Measurements from ENCODE around the gene QRSL1.
"Not testable (repeated sequence)": the region's sequence is repeated elsewhere in the genome, so short reads cannot be mapped to it uniquely, and the experiment has no call there.

QRSL1 gene

GRCh38 chr6:106674541-106675229 is 45.3 kb downstream of the QRSL1 start:
- DNase-seq (ENCODE audit: low read depth in 2 of 2) = no peak

DNA sequence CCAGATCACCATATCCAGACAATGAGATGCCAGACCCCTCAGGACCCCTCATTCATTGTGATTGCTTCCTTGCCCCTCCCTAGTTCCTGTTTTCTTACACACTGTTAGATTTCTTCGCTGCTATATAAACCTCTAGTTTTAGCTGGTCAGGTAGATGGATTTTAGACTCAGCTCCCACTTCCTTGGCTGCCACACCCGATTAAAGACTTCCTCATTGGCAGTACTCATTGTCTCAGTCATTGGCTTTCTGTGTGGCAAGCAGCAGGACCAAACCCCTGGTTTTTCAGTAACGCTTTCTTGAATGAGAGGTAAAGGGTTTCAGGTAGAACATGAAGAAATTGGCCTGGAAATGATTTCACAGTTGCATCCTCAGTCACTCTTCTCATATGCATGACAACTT is 47.9 kb downstream of the QRSL1 start:
- DNase-seq (ENCODE audit: low read depth in 2 of 2) = no peak

- DNase-seq (ENCODE audit: low read depth in 2 of 2) = no peak
Measured at GRCh38 chr6:106684011-106684410, 54.6 kb downstream of the QRSL1 start.

- DNase-seq (ENCODE audit: low read depth in 2 of 2) = no peak
Measured at GRCh38 chr6:106685833-106686232, 56.5 kb downstream of the QRSL1 start.

GRCh38 chr6:106688177-106688951 is 59.0 kb downstream of the QRSL1 start:
- no peak for DNase-seq (ENCODE audit: low read depth in 2 of 2)

- no peak for DNase-seq (ENCODE audit: low read depth in 2 of 2)
Measured at GRCh38 chr6:106692112-106692818, 62.9 kb downstream of the QRSL1 start.

DNA sequence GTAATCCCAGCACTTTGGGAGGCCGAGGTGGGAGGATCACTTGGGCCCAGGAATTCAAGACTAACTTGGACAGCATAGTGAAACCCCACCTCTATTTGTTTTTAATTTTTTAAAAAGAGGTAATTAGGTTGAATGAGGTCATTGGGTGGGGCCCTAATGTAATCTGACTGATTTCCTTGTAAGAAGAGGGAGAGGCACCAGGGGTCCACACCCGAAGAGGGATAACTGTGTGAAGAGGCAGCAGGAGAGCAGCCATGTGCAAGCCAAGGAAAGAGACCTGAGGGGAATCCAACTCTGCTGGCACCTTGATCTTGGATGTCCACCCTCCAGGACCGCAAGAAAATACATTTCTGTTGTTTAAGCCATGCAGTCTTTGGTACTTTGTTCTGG is 63.4 kb downstream of the QRSL1 start:
- DNase-seq (ENCODE audit: low read depth in 2 of 2) = no peak

- DNase-seq (ENCODE audit: low read depth in 2 of 2) = no peak
Measured at GRCh38 chr6:106693418-106693817, 64.0 kb downstream of the QRSL1 start.

DNA sequence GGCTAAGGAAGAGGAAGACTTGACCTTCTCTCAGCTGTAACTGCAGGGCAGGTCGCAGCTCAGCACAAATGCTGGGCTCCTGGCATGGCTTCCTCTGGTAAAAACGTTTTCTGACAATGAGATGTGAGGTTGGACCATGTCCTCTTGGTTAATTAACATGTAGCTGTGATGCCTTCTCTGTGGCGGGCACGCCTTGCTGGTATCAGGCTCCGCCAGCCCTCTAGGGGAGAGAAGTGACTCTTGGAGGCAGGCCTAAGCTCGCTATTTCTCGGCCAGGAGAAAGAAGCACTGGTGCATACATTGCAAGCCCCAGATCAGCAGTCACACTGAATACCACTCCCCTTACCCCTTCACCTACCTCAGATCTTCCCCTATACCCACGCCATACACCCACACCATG is 65.0 kb downstream of the QRSL1 start:
- DNase-seq (ENCODE audit: low read depth in 2 of 2) = no peak

DNA sequence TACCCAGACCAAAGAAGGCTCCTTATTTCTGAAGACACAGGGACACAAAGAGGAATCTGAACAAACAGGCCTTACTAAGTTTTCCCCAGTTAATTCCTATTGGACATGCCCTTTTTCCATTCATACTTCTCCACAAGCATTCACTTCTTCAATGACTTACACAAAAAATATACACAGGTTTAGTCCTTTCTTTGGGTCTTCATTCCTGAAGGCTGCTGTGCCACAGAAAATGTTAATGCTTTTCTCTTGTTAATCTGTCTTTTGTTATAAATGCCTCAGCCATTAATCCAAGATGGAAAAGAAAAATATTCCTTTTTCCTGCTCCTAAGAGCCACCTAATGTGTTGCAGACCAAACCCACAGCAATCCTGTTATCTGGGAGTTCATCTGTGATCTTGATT is 71.2 kb downstream of the QRSL1 start:
- DNase-seq (ENCODE audit: low read depth in 2 of 2) = no peak

DNA sequence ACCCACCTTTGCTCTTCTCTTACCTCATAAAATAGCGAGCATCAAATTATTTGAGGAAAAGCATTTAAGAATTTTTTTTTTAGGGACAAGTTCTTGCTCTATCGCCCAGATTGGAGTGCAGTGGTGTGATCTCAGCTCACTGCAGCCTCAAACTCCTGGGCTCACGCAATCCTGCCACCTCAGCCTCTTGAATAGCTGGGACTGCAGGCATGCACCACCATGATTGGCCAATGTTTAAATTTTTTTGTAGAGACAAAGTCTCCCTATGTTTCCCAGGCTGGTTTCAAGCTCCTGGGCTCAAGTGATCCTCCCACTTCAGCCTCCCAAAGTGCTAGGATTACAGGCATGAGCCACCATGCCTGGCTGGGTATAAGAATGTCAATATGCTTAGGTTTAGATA is 71.8 kb downstream of the QRSL1 start:
- DNase-seq (ENCODE audit: low read depth in 2 of 2) = not testable (repeated sequence)

DNA sequence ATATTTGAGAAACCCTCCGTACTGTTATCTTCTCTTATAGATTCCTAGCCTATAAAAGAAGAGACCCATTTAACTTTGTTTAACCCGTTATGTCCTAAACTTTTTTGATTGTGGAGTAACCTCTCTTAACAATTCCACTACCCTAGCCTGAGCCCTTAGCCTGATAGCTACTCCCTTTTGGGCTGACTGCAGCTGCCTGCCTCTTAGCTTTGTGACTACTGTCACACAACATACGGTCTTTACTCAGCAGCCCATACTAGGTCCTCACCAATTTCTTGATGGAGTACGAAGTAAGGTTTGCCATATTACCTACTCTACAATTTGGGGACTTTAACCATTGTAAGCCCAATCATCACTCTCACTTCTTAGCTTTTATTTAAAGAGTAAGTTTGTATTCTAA is 72.7 kb downstream of the QRSL1 start:
- DNase-seq (ENCODE audit: low read depth in 2 of 2) = no peak

- DNase-seq (ENCODE audit: low read depth in 2 of 2) = no peak
Measured at GRCh38 chr6:106702451-106703110, 73.2 kb downstream of the QRSL1 start.

DNA sequence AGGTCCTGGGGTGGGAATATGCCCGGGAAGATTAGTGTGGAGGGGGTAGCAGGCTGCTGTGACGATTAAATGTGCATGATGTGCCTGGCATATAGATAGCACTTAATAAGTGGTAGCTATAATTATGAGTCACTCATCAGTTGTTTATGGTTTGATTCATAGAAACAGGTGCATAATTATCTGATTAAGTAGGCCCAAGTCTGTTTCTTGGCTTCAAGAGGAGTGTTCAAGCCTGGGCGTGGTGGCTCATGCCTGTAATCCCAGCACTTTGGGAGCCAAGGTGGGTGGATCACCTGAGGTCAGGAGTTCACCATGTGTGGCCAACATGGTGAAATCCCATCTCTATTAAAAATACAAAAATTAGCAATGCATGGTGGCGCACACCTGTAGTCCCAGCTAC is 74.9 kb downstream of the QRSL1 start:
- DNase-seq (ENCODE audit: low read depth in 2 of 2) = no peak

DNA sequence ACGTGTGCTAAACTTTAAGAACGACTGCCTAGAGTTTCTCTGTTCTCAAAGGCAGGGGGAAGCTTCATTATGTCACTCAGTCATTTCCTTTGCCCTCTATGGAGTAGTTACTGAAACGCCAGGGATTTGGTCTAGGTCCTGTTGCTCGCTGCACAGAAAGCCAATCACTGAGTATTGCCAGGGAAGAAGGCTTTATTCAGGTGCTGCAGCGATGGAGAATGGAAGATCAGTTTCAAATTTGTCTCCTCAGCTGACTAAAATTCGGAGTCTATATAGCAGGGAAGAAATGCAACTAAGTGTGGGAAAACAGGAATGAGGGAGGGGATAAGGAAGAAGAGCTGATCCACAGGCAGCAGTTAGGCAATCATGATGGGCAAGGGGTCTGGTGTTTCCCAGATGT is 75.8 kb downstream of the QRSL1 start:
- no peak for DNase-seq (ENCODE audit: low read depth in 2 of 2)

GRCh38 chr6:106710580-106710979 is 81.2 kb downstream of the QRSL1 start:
- no peak for DNase-seq (ENCODE audit: low read depth in 2 of 2)

GRCh38 chr6:106714281-106714680 is 84.9 kb downstream of the QRSL1 start:
- DNase-seq (ENCODE audit: low read depth in 2 of 2) = no peak

GRCh38 chr6:106715922-106716321 is 86.5 kb downstream of the QRSL1 start:
- no peak for DNase-seq (ENCODE audit: low read depth in 2 of 2)

DNA sequence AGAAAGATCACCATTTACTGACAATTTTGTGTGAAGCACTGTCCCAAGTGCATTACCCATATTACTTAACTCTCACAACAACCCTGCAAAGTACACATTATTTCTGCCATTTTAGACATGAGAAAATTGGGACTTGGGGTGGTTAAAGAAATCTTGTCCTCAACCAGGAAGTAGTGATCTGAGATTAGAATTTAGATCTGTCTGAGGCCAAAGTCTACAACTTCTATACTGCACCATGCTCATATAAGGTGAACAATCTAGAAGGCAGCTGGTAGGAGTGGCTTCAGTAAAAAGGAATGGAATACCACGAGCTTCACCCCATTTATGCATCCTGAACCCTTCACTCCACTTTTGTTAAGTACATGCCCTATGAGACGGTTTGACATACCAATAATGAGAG is 87.6 kb downstream of the QRSL1 start:
- no peak for DNase-seq (ENCODE audit: low read depth in 2 of 2)
